ENCODE data around the gene PLD3.

The PLD3 gene, protein sequence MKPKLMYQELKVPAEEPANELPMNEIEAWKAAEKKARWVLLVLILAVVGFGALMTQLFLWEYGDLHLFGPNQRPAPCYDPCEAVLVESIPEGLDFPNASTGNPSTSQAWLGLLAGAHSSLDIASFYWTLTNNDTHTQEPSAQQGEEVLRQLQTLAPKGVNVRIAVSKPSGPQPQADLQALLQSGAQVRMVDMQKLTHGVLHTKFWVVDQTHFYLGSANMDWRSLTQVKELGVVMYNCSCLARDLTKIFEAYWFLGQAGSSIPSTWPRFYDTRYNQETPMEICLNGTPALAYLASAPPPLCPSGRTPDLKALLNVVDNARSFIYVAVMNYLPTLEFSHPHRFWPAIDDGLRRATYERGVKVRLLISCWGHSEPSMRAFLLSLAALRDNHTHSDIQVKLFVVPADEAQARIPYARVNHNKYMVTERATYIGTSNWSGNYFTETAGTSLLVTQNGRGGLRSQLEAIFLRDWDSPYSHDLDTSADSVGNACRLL

DNA sequence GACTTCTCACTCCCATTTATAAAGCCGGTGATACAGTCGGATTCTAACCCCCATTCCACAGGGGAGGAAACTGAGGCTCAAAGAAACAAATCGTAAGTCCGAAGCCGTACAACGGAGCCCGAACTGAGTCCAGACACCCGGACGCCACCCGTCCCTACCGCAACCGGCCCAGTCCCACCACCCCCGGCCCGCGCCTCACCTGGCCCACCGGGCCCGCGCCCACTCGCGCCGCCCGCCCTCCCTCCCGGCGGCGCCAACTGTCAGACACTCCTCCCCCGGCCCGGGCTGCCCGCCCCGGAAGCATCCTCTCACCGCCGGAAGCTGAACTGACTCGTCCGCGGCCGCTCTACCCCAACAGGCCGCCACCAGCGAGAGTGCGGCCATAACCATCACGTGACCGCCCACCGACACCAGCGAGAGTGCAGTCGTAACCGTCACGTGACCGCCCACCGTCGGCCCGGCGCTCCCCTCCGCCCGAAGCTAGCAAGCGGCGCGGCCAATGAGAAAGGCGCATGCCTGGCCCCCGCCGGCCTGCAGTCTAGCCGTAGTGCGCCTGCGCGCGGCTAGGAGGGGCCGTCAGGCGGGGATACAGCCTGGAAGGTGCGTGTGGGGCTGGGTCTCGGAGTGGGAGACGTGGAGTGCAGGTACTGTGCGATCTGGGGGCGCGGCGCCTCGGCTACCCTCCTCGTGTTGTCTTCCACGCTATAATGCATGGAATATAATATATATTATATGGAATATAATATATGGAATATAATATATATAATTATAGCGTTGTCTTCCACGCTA, at the start of gene PLD3, which contains the start of gene C19orf47:
Gene PLD3 (plus strand): TSS at position 571 of the 789 bp plus-strand sequence. CDS start 17,789 bp downstream, outside the sequence.
Gene C19orf47 (minus strand): TSS at position 273 of the 789 bp plus-strand sequence. CDS start 6,540 bp downstream, outside the sequence.
- no peak for TF ChIP-seq CTCF (IDR thresholded peaks at IDR 0.05; ENCODE audit: control extremely low read depth, extremely low read depth, low read depth, missing control alignments)
- CTCF ChIA-PET = interaction anchor here (1.1 to 1.4 kb wide), 4 partner anchors 11 to 72 kb away, joined by 3 to 6 read pairs (median 4); no protein-coding TSS in a partner anchor
- POLR2A ChIA-PET = interaction anchor here (0.6 to 2.1 kb wide), 6 partner anchors 22 to 158 kb away, joined by 3 to 9 read pairs (median 5); partner anchors contain the start of gene SERTAD1
- DNase-seq (ENCODE audit: extremely low spot score) = peak; percentile 100

- ChIA-PET POLR2A (no interaction called here), CTCF (interaction anchor here (1.3 to 2.0 kb wide), 2 partner anchors 11 to 334 kb away, joined by 3 to 4 read pairs; no protein-coding TSS in a partner anchor)
- no peak for TF ChIP-seq CTCF (IDR thresholded peaks at IDR 0.05; ENCODE audit: control extremely low read depth, extremely low read depth, low read depth, missing control alignments)
- no peak for DNase-seq (ENCODE audit: extremely low spot score)
Observed at GRCh38 chr19:40300668-40301067, 47.8 kb upstream of the PLD3 start.

DNA sequence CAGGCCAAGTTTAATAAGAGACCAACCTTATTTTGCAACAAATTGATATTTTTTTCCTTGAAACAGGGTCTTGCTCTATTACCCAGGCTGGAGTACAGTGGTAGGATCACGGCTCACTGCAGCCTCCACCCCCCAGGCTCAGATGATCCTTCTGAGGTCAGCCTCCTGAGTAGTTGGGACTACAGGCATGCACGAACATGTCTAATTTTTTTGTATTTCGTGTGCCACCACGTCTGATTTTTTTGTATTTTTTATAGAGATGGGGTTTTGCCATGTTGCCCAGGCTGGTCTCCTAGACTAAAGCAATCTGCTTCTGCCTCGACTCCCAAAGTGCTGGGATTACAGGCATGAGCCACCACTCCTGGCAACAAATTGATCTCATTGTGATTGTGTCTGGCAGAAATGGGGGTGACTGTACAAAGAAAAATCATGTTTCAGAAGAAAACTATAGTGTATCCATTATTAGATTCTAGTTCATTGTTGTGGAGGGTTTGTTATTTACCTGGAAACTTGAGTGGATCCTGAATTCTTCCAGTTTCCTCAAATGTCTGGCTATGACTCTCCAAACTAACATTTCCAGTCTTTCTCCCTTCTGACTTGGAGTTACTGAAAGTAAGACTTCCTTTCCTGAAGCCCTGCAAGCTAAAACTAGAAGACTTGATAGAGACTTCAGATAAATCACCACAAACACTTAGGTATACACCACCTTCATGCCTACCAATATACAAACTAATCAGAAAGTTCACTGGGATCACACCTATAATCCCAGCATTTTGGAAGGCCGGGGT, 46.1 kb upstream of the PLD3 start:
- ChIA-PET POLR2A (no interaction called here), CTCF (no interaction called here)
- TF ChIP-seq CTCF (IDR thresholded peaks at IDR 0.05; ENCODE audit: control extremely low read depth, extremely low read depth, low read depth, missing control alignments) = no peak
- no peak for DNase-seq (ENCODE audit: extremely low spot score)

DNA sequence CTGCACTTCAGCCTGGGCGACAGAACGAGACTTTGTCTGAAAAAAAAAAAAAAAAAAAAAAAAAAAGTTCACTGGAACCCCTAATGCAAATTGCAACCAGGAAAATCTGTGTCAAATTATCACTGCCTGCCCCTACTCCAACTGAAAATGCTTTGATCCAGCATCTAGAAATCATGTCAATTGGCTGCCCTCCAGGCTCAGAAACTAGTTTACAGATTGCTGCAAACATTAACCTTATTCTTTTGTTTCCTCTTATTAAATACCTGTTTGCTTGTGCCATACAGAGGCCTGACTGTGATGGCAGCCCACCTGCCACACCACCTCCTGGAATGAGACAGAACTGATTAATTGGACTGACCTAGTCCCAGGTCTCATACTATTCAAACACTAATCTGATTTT, 44.7 kb upstream of the PLD3 start:
- ChIA-PET CTCF (interaction anchor here (1.0 to 2.4 kb wide), 15 partner anchors 9 to 331 kb away, joined by 4 to 27 read pairs (median 11); partner anchors contain the start of gene LTBP4), POLR2A (no interaction called here)

DNA sequence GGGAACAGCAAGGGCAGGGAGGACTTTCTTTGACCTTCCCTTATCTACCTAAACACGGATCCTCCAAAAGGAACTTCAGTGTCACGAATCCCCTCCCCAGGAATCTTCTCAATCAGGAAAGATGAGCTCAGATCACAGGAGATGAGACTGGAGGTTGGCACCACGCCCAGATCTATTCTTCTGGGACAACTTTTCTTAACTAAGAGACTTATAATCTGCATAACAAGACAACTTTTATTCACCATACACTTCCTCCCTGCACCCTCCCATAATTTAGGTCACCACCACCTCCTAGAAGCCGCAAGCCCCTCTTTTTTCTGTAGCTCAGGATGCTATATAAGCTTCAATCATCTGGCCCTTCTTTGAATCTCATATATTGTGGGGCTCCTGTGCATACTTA, 44.2 kb upstream of the PLD3 start:
- POLR2A ChIA-PET = no interaction called here

More for the DNA sequence above, 44.7 kb upstream of the PLD3 start:
- no peak for DNase-seq (ENCODE audit: extremely low spot score)
- TF ChIP-seq CTCF (IDR thresholded peaks at IDR 0.05; ENCODE audit: control extremely low read depth, extremely low read depth, low read depth, missing control alignments) = no peak

More for the DNA sequence above, 44.2 kb upstream of the PLD3 start:
- TF ChIP-seq CTCF (IDR thresholded peaks at IDR 0.05; ENCODE audit: control extremely low read depth, extremely low read depth, low read depth, missing control alignments) = no peak
- DNase-seq (ENCODE audit: extremely low spot score) = no peak
- CTCF ChIA-PET = interaction anchor here (0.7 to 2.4 kb wide), 27 partner anchors 8 to 330 kb away, joined by 3 to 27 read pairs (median 9); partner anchors contain the start of genes LTBP4 and SERTAD1
